Trophoblast cell (in vitro differentiated cells and primary cell): ENCODE data around the gene PTGIS.
"Not testable (repeated sequence)": the region's sequence is repeated elsewhere in the genome, so short reads cannot be mapped to it uniquely, and the experiment has no call there.

ENCODE experiments used
- DNase-seq, 2 donors: peaks; one replicate each; pipeline ENCODE4 v3.0.0-alpha.2; 2016
- H2AFZ ChIP-seq: 2 replicates; pipeline ENCODE4 v1.6.1; 2013; ENCODE audit warnings: low read length, moderate library complexity, mild to moderate bottlenecking; ENCODE audit not compliant: insufficient read depth, poor library complexity
- H2AK5ac ChIP-seq: 2 replicates; pipeline ENCODE4 v1.6.1; 2013; ENCODE audit warnings: mild to moderate bottlenecking, low read length
- H2BK120ac ChIP-seq: 2 replicates; pipeline ENCODE4 v1.6.1; 2013; ENCODE audit warnings: low read length, mild to moderate bottlenecking, moderate library complexity; ENCODE audit not compliant: insufficient read depth, poor library complexity
- H2BK12ac ChIP-seq: 2 replicates; pipeline ENCODE4 v1.6.1; 2013; ENCODE audit warnings: mild to moderate bottlenecking, low read length, moderate library complexity
- H2BK5ac ChIP-seq: 2 replicates; pipeline ENCODE4 v1.6.1; 2013; ENCODE audit warnings: low read length, low read depth, moderate library complexity, mild to moderate bottlenecking; ENCODE audit not compliant: poor library complexity
- H3K14ac ChIP-seq: 2 replicates; pipeline ENCODE4 v1.6.1; 2013; ENCODE audit warnings: mild to moderate bottlenecking, low read length
- H3K18ac ChIP-seq: 2 replicates; pipeline ENCODE4 v1.6.1; 2013; ENCODE audit warnings: mild to moderate bottlenecking, low read length
- H3K23ac ChIP-seq: 2 replicates; pipeline ENCODE4 v1.6.1; 2013; ENCODE audit warnings: low read length
- H3K27ac ChIP-seq: 2 replicates; pipeline ENCODE4 v1.5.1; 2013; ENCODE audit warnings: low read depth, mild to moderate bottlenecking, inconsistent platforms, low read length, moderate library complexity
- H3K27me3 ChIP-seq: 2 replicates; pipeline ENCODE4 v1.6.1; 2013; ENCODE audit warnings: inconsistent platforms, mild to moderate bottlenecking, low read length, moderate library complexity; ENCODE audit not compliant: insufficient read depth
- H3K36me3 ChIP-seq, 2 experiments: 1 replicate in 1 of 2; 2 replicates in 1 of 2; pipeline ENCODE4 v1.6.1; 2013; ENCODE audit warnings: low read length in 2 of 2, mild to moderate bottlenecking in 2 of 2, moderate library complexity in 1 of 2; ENCODE audit not compliant: insufficient read depth in 2 of 2, control insufficient read depth in 1 of 2
- H3K4ac ChIP-seq: 2 replicates; pipeline ENCODE4 v1.6.1; 2013; ENCODE audit warnings: low read depth, mild to moderate bottlenecking, low read length, moderate library complexity
- H3K4me1 ChIP-seq, 2 experiments: 1 replicate in 1 of 2; 2 replicates in 1 of 2; pipeline ENCODE4 v1.6.1; 2013; ENCODE audit warnings: low read length in 2 of 2, mild to moderate bottlenecking in 2 of 2, moderate library complexity in 1 of 2; ENCODE audit not compliant: insufficient read depth in 2 of 2, control insufficient read depth in 1 of 2
- H3K4me2 ChIP-seq: 2 replicates; pipeline ENCODE4 v1.6.1; 2013; ENCODE audit warnings: inconsistent platforms, mild to moderate bottlenecking, low read length, moderate library complexity
- H3K4me3 ChIP-seq: 2 replicates; pipeline ENCODE4 v1.5.1; 2013; ENCODE audit warnings: mild to moderate bottlenecking, low read depth, low read length, inconsistent platforms
- H3K79me1 ChIP-seq: one replicate; pipeline ENCODE4 v1.6.1; 2013; ENCODE audit warnings: low read length
- H3K79me2 ChIP-seq: 2 replicates; pipeline ENCODE4 v1.6.1; 2013; ENCODE audit warnings: low read length, mild to moderate bottlenecking; ENCODE audit not compliant: control insufficient read depth, insufficient read depth, poor library complexity
- H3K9ac ChIP-seq: 2 replicates; pipeline ENCODE4 v1.6.1; 2013; ENCODE audit warnings: mild to moderate bottlenecking, low read length
- H3K9me3 ChIP-seq: 2 replicates; pipeline ENCODE4 v1.6.1; 2013; ENCODE audit warnings: low read depth, mild to moderate bottlenecking, control low read depth, inconsistent platforms, low read length; ENCODE audit not compliant: insufficient read depth
- H4K12ac ChIP-seq: 2 replicates; pipeline ENCODE4 v1.6.1; 2013; ENCODE audit warnings: low read depth, mild to moderate bottlenecking, low read length, moderate library complexity
- H4K8ac ChIP-seq: 2 replicates; pipeline ENCODE4 v1.6.1; 2013; ENCODE audit warnings: low read depth, mild to moderate bottlenecking, low read length, moderate library complexity
- H4K91ac ChIP-seq: one replicate; pipeline ENCODE4 v1.6.1; 2013; ENCODE audit warnings: low read depth, mild to moderate bottlenecking, low read length, moderate library complexity
- WGBS: extraction: QIAGEN DNeasy Blood & Tissue Kit; methylation state at CpG from one replicate; pipeline ENCODE4 v1.1.7; 2013; ENCODE audit warnings: missing lambda C conversion rate; ENCODE audit not compliant: insufficient read length, insufficient coverage; ENCODE audit errors: extremely low coverage; 5-methylcytosine and 5-hydroxymethylcytosine counted together

The PTGIS gene

DNA sequence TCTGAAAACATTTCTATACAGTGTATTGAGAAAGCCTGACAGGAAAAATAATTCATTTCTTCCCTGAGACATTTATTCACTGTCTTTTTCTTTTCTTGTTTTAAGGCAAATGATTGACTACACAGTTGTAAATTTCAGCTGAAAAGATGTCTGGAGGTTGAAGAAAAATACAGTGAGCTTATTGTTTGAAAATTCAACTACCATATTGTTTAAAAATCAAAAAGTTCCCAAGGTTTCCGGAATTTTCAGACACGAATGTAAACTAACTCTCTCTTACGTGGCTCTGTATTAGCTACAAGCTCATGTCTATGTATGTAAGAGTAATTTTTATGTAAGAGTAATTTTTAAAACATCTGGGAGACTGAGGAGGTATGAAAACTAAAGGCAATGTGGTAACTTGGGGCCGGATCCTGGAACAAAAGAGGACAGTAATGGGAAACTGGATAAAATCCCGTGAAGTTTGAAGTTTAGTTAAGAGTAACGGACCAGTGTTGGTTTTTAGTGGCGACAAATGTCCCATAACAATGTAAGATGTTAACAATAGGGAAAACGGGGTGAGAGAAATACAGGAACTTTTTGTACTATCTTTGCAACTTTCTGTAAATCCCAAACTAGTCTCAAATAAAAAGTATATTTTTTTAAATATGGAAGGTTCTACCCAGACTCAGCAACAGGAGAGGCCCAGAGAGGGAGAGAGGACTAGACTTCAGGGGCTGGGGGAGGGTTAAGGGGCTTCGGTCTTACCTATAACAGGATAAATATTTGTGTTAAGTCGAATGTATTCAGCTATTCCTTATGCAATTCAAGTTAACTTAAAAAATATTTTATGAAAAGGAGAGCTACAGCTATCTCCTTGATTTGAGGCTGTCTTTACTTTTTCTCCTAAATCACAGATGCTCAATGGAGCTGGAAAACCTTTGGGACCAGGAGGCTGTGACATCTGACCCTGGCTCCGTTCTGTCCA, 1.3 kb downstream of the PTGIS start:
- no peak overlapping the region for H3K9ac ChIP-seq
- no peak overlapping the region for H2AK5ac ChIP-seq
- H3K14ac ChIP-seq = no peak overlapping the region
- no peak for DNase-seq
- no peak overlapping the region for H2BK12ac ChIP-seq
- no peak overlapping the region for H3K27ac ChIP-seq
- no peak overlapping the region for H3K4me3 ChIP-seq
- H3K18ac ChIP-seq = no peak overlapping the region
- H2AFZ ChIP-seq = no peak overlapping the region
- H3K79me1 ChIP-seq = peaks cover 13% of the 10 kb centered on the region
- H4K12ac ChIP-seq = no peak overlapping the region
- no CpG with 5 or more reads among the region's 11 CpGs for whole genome bisulfite sequencing
- H3K4ac ChIP-seq = no peak overlapping the region
- H2BK5ac ChIP-seq = no peak overlapping the region
- H3K4me1 ChIP-seq = peaks cover 22% of the 10 kb centered on the region in 2 experiments
- H3K27me3 ChIP-seq = no peaks in the 10 kb centered on the region
- H4K91ac ChIP-seq = no peak overlapping the region
- H4K8ac ChIP-seq = no peak overlapping the region
- H3K9me3 ChIP-seq = peaks cover 5% of the 10 kb centered on the region
- peaks cover 7% of the 10 kb centered on the region for H3K79me2 ChIP-seq
- no peak overlapping the region for H2BK120ac ChIP-seq
- H3K4me2 ChIP-seq = peak overlapping the region; percentile 82
- H3K23ac ChIP-seq = no peak overlapping the region
- no peaks in the 10 kb centered on the region for H3K36me3 ChIP-seq

DNA sequence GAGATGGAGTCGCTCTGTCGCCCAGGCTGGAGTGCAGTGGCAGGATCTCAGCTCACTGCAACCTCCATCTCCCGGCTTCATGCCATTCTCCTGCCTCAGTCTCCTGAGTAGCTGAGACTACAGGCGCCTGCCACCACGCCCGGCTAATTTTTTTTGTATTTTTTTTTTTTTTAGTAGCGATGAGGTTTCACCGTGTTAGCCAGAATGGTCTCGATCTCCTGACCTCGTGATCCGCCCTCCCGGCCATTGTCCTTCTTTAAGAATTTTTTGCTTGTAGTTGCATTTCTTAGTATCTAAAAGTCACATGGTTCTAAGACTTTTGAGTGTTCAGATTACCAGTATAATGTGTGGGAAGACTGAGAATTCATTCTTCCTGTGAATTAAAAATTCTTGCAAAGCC, 2.9 kb downstream of the PTGIS start:
- not testable (repeated sequence) for H4K12ac ChIP-seq, H3K23ac ChIP-seq, H4K8ac ChIP-seq, H3K9ac ChIP-seq, H2AFZ ChIP-seq, H3K14ac ChIP-seq, DNase-seq, H3K27ac ChIP-seq, H2AK5ac ChIP-seq, H3K27me3 ChIP-seq, H3K18ac ChIP-seq, H2BK12ac ChIP-seq, H3K9me3 ChIP-seq, H2BK120ac ChIP-seq, H3K4me2 ChIP-seq, H2BK5ac ChIP-seq, H3K4ac ChIP-seq, H3K36me3 ChIP-seq, H4K91ac ChIP-seq, H3K79me2 ChIP-seq, H3K4me3 ChIP-seq
- H3K79me1 ChIP-seq = peaks cover 13% of the 10 kb centered on the region
- peaks cover 22 to 24% of the 10 kb centered on the region in 2 experiments for H3K4me1 ChIP-seq
- WGBS = no CpG with 5 or more reads among the region's 12 CpGs

DNA sequence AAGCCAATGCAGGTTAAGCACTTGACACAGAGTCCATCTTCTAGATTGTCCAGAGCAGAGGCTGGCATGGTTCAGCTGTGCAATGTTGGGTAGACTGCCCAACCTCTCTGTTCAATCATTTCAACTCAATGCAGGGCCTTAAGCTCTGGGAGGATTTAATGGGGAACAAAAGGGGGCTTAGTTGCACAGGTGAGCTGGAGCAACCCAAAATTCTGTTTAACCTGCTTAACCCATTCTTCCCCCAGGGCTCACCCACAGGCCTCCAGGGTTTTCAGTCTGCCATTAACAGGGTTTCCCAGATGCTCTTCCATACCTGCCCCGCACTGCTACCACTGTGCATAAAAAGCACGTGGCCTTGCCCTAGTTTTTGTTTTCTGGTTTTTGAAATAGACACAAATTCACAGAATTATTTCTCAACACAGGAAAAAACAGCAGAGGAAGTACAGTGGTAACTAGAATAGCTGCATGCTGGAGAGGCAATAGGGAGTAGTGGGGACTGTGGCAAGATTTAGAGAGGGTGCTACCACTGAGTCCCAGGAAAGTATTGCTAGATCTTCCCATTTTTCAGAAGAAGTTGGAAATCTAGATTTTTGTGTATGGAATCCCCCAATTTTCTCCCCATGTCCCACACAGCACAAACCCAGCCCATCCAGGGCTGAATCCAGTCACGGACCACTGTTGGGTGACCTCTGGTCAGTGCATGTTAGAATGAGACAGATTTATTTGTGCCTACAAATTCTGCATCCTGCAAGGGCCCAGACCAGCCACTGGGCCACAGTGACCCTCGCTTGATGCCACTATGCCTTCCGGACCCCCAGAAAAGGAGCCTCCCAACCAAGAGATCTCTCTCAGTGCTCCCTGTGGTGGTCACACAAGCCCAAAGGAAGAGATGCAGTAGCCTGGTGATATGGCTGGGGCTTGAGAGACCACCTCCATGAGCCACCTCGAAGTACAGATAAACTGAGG, 4.6 kb downstream of the PTGIS start:
- Histone ChIP-seq H3K4me3 (no peak overlapping the region), H4K91ac (no peak overlapping the region), H3K4me2 (no peak overlapping the region), H3K27me3 (no peaks in the 10 kb centered on the region), H2AFZ (no peak overlapping the region), H3K79me1 (peaks cover 8% of the 10 kb centered on the region), H3K36me3 (peaks cover 0 to 2% of the 10 kb centered on the region in 2 experiments), H2BK12ac (no peak overlapping the region), H3K9me3 (peaks cover 2% of the 10 kb centered on the region), H4K12ac (no peak overlapping the region), H3K27ac (no peak overlapping the region), H3K79me2 (peaks cover 7% of the 10 kb centered on the region), H3K4me1 (peaks cover 15 to 16% of the 10 kb centered on the region in 2 experiments), H4K8ac (no peak overlapping the region), H3K23ac (no peak overlapping the region), H2BK5ac (no peak overlapping the region), H2BK120ac (no peak overlapping the region), H3K9ac (no peak overlapping the region), H2AK5ac (no peak overlapping the region), H3K18ac (no peak overlapping the region), H3K14ac (no peak overlapping the region), H3K4ac (no peak overlapping the region)
- no peak for DNase-seq
- no CpG with 5 or more reads among the region's 6 CpGs for WGBS

DNA sequence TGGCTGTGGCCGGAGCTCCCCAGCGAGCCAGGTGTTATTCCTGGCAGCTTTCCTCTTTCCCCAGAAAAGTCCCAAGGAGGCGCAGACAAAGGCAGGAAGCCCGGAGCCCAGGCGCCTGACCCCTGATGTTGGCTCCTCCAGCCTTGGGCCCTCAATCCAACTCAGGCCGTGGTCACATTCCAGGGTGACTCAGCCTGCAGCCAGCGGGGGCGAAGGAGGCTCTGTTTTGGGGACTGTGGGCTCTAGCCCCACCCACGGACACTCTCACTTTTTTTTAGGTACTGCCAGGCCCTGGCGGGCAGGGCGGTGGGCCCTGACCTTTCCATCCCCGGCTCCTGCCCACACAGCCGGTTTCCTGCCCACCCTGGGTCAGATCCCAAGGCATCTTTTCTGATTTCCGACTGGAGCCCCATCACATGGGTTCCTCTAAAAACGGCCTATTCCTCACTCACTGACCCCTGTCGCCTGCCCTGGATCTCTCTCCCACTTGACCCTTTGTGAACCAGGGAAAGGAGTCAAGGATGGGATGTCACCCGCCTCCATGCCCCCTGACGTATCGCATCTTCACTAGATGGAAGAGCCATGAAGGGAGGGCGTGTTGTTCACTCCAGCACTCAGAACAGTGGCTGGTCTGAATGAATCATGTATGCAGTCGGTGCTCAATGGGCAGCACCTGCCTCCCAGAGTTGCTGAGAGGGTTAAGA, 5.5 kb downstream of the PTGIS start:
- Histone ChIP-seq H3K23ac (no peak overlapping the region), H3K14ac (no peak overlapping the region), H3K36me3 (peaks cover 0 to 2% of the 10 kb centered on the region in 2 experiments), H3K27me3 (no peaks in the 10 kb centered on the region), H2BK5ac (no peak overlapping the region), H3K4ac (no peak overlapping the region), H4K91ac (no peak overlapping the region), H2BK12ac (peak overlapping the region; percentile 27), H2AK5ac (no peak overlapping the region), H3K9ac (no peak overlapping the region), H2AFZ (no peak overlapping the region), H4K12ac (no peak overlapping the region), H3K9me3 (peaks cover 1% of the 10 kb centered on the region), H3K4me1 (peaks cover 13 to 15% of the 10 kb centered on the region in 2 experiments), H3K79me1 (peaks cover 4% of the 10 kb centered on the region), H4K8ac (no peak overlapping the region), H3K4me2 (peak overlapping the region; percentile 13), H2BK120ac (no peak overlapping the region), H3K4me3 (no peak overlapping the region), H3K27ac (peak overlapping the region; percentile 48), H3K79me2 (peaks cover 2% of the 10 kb centered on the region), H3K18ac (peak overlapping the region; percentile 8)
- no peak for DNase-seq
- WGBS = no CpG with 5 or more reads among the region's 21 CpGs
